MM.1S (cell line): ENCODE measurements around the gene ENKD1.

Experiments used
- DNase-seq: peaks from one replicate; pipeline ENCODE4 v3.0.0-alpha.2; 2015
- H2AFZ ChIP-seq: fragments of 300-600 bp; sonication (generic); 2 replicates; pipeline ENCODE4 v1.6.0; 2016; ENCODE audit warnings: antibody characterized with exemption, low read length
- H3F3A ChIP-seq: fragments of 300-600 bp; sonication (generic); 2 replicates; pipeline ENCODE4 v1.6.1; 2016; ENCODE audit warnings: mild to moderate bottlenecking, antibody characterized with exemption, low read length, moderate library complexity, mixed read lengths; ENCODE audit not compliant: insufficient read depth
- H3K27ac ChIP-seq: fragments of 300-600 bp; sonication (generic); 2 replicates; pipeline ENCODE4 v1.5.1; 2016; ENCODE audit warnings: mild to moderate bottlenecking, low read length
- H3K27me3 ChIP-seq: fragments of 300-600 bp; sonication (generic); replicated peaks from 2 replicates; pipeline ENCODE4 v1.6.0; 2016; ENCODE audit warnings: low read length; ENCODE audit not compliant: insufficient read depth
- H3K36me3 ChIP-seq: fragments of 300-600 bp; sonication (generic); replicated peaks from 2 replicates; pipeline ENCODE4 v1.6.1; 2016; ENCODE audit warnings: mild to moderate bottlenecking, low read length, mixed read lengths; ENCODE audit not compliant: insufficient read depth
- H3K4me1 ChIP-seq: fragments of 300-600 bp; sonication (generic); 2 replicates; pipeline ENCODE4 v1.6.1; 2016; ENCODE audit warnings: low read length, mixed read lengths
- H3K4me2 ChIP-seq: fragments of 300-600 bp; sonication (generic); 2 replicates; pipeline ENCODE4 v1.6.0; 2016; ENCODE audit warnings: low read depth, low read length
- H3K4me3 ChIP-seq: fragments of 300-600 bp; sonication (generic); 2 replicates; pipeline ENCODE4 v1.5.1; 2016; ENCODE audit warnings: low read length, mixed read lengths
- H3K79me2 ChIP-seq: fragments of 300-600 bp; sonication (generic); 2 replicates; pipeline ENCODE4 v1.6.1; 2016; ENCODE audit warnings: mixed run types, low read length, mixed read lengths
- H3K9ac ChIP-seq: fragments of 300-600 bp; sonication (generic); 2 replicates; pipeline ENCODE4 v1.6.1; 2016; ENCODE audit warnings: low read length, mixed read lengths
- H3K9me2 ChIP-seq: fragments of 300-600 bp; sonication (generic); replicated peaks from 2 replicates; pipeline ENCODE4 v1.6.1; 2016; ENCODE audit warnings: mild to moderate bottlenecking, low read length, mixed read lengths; ENCODE audit not compliant: insufficient read depth
- H3K9me3 ChIP-seq: fragments of 300-600 bp; sonication (generic); replicated peaks from 2 replicates; pipeline ENCODE4 v1.6.1; 2016; ENCODE audit warnings: mild to moderate bottlenecking, low read length, mixed read lengths; ENCODE audit not compliant: insufficient read depth
- H4K20me1 ChIP-seq: fragments of 300-600 bp; sonication (generic); 2 replicates; pipeline ENCODE4 v1.6.1; 2016; ENCODE audit warnings: mild to moderate bottlenecking, low read length, moderate library complexity, mixed read lengths; ENCODE audit not compliant: insufficient read depth
- EZH2 ChIP-seq: fragments of 300-600 bp; sonication (generic); optimal IDR thresholded peaks from 2 replicates; pipeline ENCODE3; 2017; ENCODE audit warnings: low read depth, mild to moderate bottlenecking, antibody characterized with exemption, low read length, mixed read lengths
- EZH2phosphoT487 ChIP-seq: fragments of 300-600 bp; sonication (generic); IDR thresholded peaks from 2 replicates; pipeline ENCODE4 v1.6.1; 2018; ENCODE audit warnings: antibody characterized with exemption, low read length
- TF ChIP-seq, protein P1 (sequence below): fragments of 300-600 bp; sonication (generic); IDR thresholded peaks from 2 replicates; pipeline ENCODE4 v1.5.1; 2016; ENCODE audit warnings: antibody characterized with exemption, low read length, mixed read lengths

ENKD1 gene

GRCh38 chr16:67679935-67680897, 13.7 kb upstream of the ENKD1 start:
- no peak overlapping the region for H3K9ac ChIP-seq
- H3K79me2 ChIP-seq = no peaks in the 10 kb centered on the region
- DNase-seq = no peak
- H3K36me3 ChIP-seq = no peaks in the 10 kb centered on the region
- no peaks in the 10 kb centered on the region for H3K4me1 ChIP-seq
- H3K9me3 ChIP-seq = no peaks in the 10 kb centered on the region
- no peaks in the 10 kb centered on the region for H3K9me2 ChIP-seq
- no peak overlapping the region for H3K27ac ChIP-seq
- no peaks in the 10 kb centered on the region for H4K20me1 ChIP-seq
- no peak overlapping the region for H3K4me2 ChIP-seq
- no peak overlapping the region for H2AFZ ChIP-seq
- H3K27me3 ChIP-seq = no peaks in the 10 kb centered on the region
- TF ChIP-seq EZH2phosphoT487 (no peak), EZH2 (no peak)
- TF ChIP-seq, protein P1, sequence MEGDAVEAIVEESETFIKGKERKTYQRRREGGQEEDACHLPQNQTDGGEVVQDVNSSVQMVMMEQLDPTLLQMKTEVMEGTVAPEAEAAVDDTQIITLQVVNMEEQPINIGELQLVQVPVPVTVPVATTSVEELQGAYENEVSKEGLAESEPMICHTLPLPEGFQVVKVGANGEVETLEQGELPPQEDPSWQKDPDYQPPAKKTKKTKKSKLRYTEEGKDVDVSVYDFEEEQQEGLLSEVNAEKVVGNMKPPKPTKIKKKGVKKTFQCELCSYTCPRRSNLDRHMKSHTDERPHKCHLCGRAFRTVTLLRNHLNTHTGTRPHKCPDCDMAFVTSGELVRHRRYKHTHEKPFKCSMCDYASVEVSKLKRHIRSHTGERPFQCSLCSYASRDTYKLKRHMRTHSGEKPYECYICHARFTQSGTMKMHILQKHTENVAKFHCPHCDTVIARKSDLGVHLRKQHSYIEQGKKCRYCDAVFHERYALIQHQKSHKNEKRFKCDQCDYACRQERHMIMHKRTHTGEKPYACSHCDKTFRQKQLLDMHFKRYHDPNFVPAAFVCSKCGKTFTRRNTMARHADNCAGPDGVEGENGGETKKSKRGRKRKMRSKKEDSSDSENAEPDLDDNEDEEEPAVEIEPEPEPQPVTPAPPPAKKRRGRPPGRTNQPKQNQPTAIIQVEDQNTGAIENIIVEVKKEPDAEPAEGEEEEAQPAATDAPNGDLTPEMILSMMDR = no peak
- H3F3A ChIP-seq = no peaks in the 10 kb centered on the region
- H3K4me3 ChIP-seq = no peak overlapping the region

DNA sequence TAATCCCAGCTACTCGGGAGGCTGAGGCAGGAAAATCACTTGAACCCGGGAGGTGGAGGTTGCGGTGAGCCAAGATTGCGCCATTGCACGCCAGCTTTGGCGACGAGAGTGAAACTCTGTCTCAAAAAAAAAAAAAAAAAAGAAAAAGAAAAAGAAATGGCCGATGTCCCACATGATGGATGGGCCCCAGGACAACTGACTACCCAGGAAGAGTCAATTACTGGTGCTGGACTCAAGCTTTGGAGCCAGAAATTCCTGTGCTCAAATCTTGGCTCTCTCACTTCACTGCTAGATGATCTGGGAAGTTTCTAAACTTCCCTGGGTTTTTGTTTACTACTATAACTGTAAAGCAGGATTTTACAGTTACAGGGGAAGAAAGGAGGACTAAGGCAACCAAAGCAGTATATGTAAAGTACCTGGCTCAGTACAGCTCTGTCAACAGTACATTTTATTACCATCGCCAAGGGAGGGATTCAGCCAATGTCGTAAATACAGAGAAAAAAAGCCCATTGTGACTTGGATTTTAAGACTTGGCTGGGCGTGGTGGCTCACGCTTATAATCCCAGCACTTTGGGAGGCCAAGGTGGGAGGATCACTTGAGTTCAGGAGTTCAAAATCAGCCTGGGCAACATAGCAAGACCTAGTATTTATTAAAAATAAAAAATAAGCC, 11.9 kb upstream of the ENKD1 start:
- TF ChIP-seq EZH2 = no peak
- TF ChIP-seq, protein P1 = no peak
- TF ChIP-seq EZH2phosphoT487 = no peak
- Histone ChIP-seq H3K79me2 (no peaks in the 10 kb centered on the region), H2AFZ (no peak overlapping the region), H3K4me3 (no peak overlapping the region), H3K9ac (no peak overlapping the region), H3K4me2 (no peak overlapping the region), H3K27ac (no peak overlapping the region), H3F3A (no peaks in the 10 kb centered on the region), H3K4me1 (no peaks in the 10 kb centered on the region), H3K9me3 (no peaks in the 10 kb centered on the region), H3K9me2 (no peaks in the 10 kb centered on the region), H3K36me3 (no peaks in the 10 kb centered on the region), H3K27me3 (no peaks in the 10 kb centered on the region), H4K20me1 (no peaks in the 10 kb centered on the region)
- no peak for DNase-seq

- H3K27ac ChIP-seq = no peak overlapping the region
- no peak overlapping the region for H3K4me3 ChIP-seq
- no peak overlapping the region for H2AFZ ChIP-seq
- DNase-seq = no peak
- H3K9me2 ChIP-seq = no peaks in the 10 kb centered on the region
- TF ChIP-seq EZH2 = no peak
- no peak for TF ChIP-seq EZH2phosphoT487
- TF ChIP-seq, protein P1 = no peak
- no peak overlapping the region for H3K9ac ChIP-seq
- no peaks in the 10 kb centered on the region for H3K4me1 ChIP-seq
- no peaks in the 10 kb centered on the region for H3K27me3 ChIP-seq
- H3K4me2 ChIP-seq = no peak overlapping the region
- no peaks in the 10 kb centered on the region for H3K36me3 ChIP-seq
- no peaks in the 10 kb centered on the region for H3K79me2 ChIP-seq
- no peaks in the 10 kb centered on the region for H3F3A ChIP-seq
- no peaks in the 10 kb centered on the region for H3K9me3 ChIP-seq
- no peaks in the 10 kb centered on the region for H4K20me1 ChIP-seq
Measured at GRCh38 chr16:67677712-67678111, 11.2 kb upstream of the ENKD1 start.
